HG02884 (cell line): ENCODE data around the gene TP53I13.
"Not testable (repeated sequence)": the region's sequence is repeated elsewhere in the genome, so short reads cannot be mapped to it uniquely, and the experiment has no call there.

ENCODE experiments used
- ATAC-seq: cut with Tn5 transposase; IDR thresholded peaks from one replicate; pipeline ENCODE4 v1.9.1; 2021; ENCODE audit warnings: mild to moderate bottlenecking, moderate library complexity; ENCODE audit not compliant: unreplicated experiment

Gene TP53I13

GRCh38 chr17:29568331-29569244, at the start of gene TP53I13:
Gene TP53I13, plus strand, starts transcription at chr17:29568701. Its CDS starts 58 bp downstream, at chr17:29568759.
- no peak for ATAC-seq

- ATAC-seq, result no peak
Measured at GRCh38 chr17:29524692-29525091, 43.8 kb upstream of the TP53I13 start.

GRCh38 chr17:29526322-29526721, 42.2 kb upstream of the TP53I13 start:
- ATAC-seq, result no peak

GRCh38 chr17:29533976-29534375, 34.5 kb upstream of the TP53I13 start:
- no peak for ATAC-seq

- ATAC-seq, result no peak
Measured at GRCh38 chr17:29544066-29544465, 24.4 kb upstream of the TP53I13 start.

- no peak for ATAC-seq
Measured at GRCh38 chr17:29546085-29546484, 22.4 kb upstream of the TP53I13 start.

- no peak for ATAC-seq
Measured at GRCh38 chr17:29546830-29547229, 21.7 kb upstream of the TP53I13 start.

- ATAC-seq, result no peak
Measured at GRCh38 chr17:29549177-29549923, 19.2 kb upstream of the TP53I13 start.

GRCh38 chr17:29555840-29556239, 12.7 kb upstream of the TP53I13 start:
- no peak for ATAC-seq

- ATAC-seq, result no peak
Measured at GRCh38 chr17:29557085-29557738, 11.3 kb upstream of the TP53I13 start.

GRCh38 chr17:29557739-29558116, 10.8 kb upstream of the TP53I13 start:
- no peak for ATAC-seq

- not testable (repeated sequence) for ATAC-seq
Measured at GRCh38 chr17:29558139-29558538, 10.4 kb upstream of the TP53I13 start.

- no peak for ATAC-seq
Measured at GRCh38 chr17:29559640-29560039, 8.9 kb upstream of the TP53I13 start.

GRCh38 chr17:29560316-29560715, 8.2 kb upstream of the TP53I13 start:
- no peak for ATAC-seq

GRCh38 chr17:29561554-29562517, 6.7 kb upstream of the TP53I13 start:
- ATAC-seq, result no peak

GRCh38 chr17:29562615-29563014, 5.9 kb upstream of the TP53I13 start:
- no peak for ATAC-seq

- no peak for ATAC-seq
Measured at GRCh38 chr17:29563816-29564215, 4.7 kb upstream of the TP53I13 start.

- ATAC-seq, result no peak
Measured at GRCh38 chr17:29565643-29566472, 2.6 kb upstream of the TP53I13 start.
